IPS DF 6.9 (cell line): ENCODE data around the gene DRD4.

Source experiments
- DNase-seq: peaks from one replicate; pipeline ENCODE4 v3.0.0-alpha.2; 2013; ENCODE audit warnings: low read depth, low spot score
- H3K27ac ChIP-seq: one replicate; pipeline ENCODE4 v1.5.1; 2013; ENCODE audit warnings: low read length, control low read depth
- H3K27me3 ChIP-seq: 2 replicates; pipeline ENCODE4 v1.6.1; 2013; ENCODE audit warnings: mild to moderate bottlenecking, low read length; ENCODE audit not compliant: control insufficient read depth, insufficient read depth
- H3K36me3 ChIP-seq: 2 replicates; pipeline ENCODE4 v1.6.1; 2013; ENCODE audit warnings: low read length; ENCODE audit not compliant: control insufficient read depth, insufficient read depth
- H3K4me1 ChIP-seq: 2 replicates; pipeline ENCODE4 v1.6.1; 2013; ENCODE audit warnings: low read length; ENCODE audit not compliant: control insufficient read depth, insufficient read depth
- H3K4me3 ChIP-seq: 2 replicates; pipeline ENCODE4 v1.5.1; 2013; ENCODE audit warnings: mild to moderate bottlenecking, low read length
- H3K9me3 ChIP-seq: 2 replicates; pipeline ENCODE4 v1.6.1; 2013; ENCODE audit warnings: low read length, inconsistent platforms; ENCODE audit not compliant: control insufficient read depth, insufficient read depth
- WGBS: extraction: QIAGEN DNeasy Blood & Tissue Kit; methylation state at CpG from one replicate; pipeline ENCODE4 v1.1.7; 2013; ENCODE audit warnings: mixed read lengths, missing lambda C conversion rate; ENCODE audit not compliant: insufficient read length, insufficient coverage; 5-methylcytosine and 5-hydroxymethylcytosine counted together

Gene DRD4

GRCh38 chr11:621838-622237, 15.2 kb upstream of the DRD4 start:
- no peaks in the 10 kb centered on the region for H3K4me1 ChIP-seq
- H3K27me3 ChIP-seq: no peaks in the 10 kb centered on the region
- no peak for DNase-seq
- H3K27ac ChIP-seq: no peak overlapping the region
- no peaks in the 10 kb centered on the region for H3K36me3 ChIP-seq
- no peaks in the 10 kb centered on the region for H3K9me3 ChIP-seq
- H3K4me3 ChIP-seq: no peak overlapping the region
- no CpG with 5 or more reads among the region's 27 CpGs for whole genome bisulfite sequencing

GRCh38 chr11:623349-623869, 13.7 kb upstream of the DRD4 start:
- DNase-seq: no peak
- no peak overlapping the region for H3K27ac ChIP-seq

GRCh38 chr11:623999-624704, 12.9 kb upstream of the DRD4 start:
- H3K27me3 ChIP-seq: peaks cover 4% of the 10 kb centered on the region
- no peak overlapping the region for H3K27ac ChIP-seq
- no peak for DNase-seq
- no peaks in the 10 kb centered on the region for H3K36me3 ChIP-seq
- no peaks in the 10 kb centered on the region for H3K9me3 ChIP-seq
- H3K4me3 ChIP-seq: no peak overlapping the region
- no CpG with 5 or more reads among the region's 25 CpGs for WGBS
- no peaks in the 10 kb centered on the region for H3K4me1 ChIP-seq

More at GRCh38 chr11:623349-623869, 13.7 kb upstream of the DRD4 start:
- no CpG with 5 or more reads among the region's 15 CpGs for WGBS
- H3K27me3 ChIP-seq: peaks cover 4% of the 10 kb centered on the region
- no peaks in the 10 kb centered on the region for H3K36me3 ChIP-seq
- no peaks in the 10 kb centered on the region for H3K9me3 ChIP-seq
- H3K4me3 ChIP-seq: no peak overlapping the region
- H3K4me1 ChIP-seq: no peaks in the 10 kb centered on the region

GRCh38 chr11:624705-625635, 12.1 kb upstream of the DRD4 start, which contains the start of gene CDHR5:
Gene CDHR5, minus strand, starts transcription at chr11:624955. Its CDS starts 53 bp downstream, at chr11:624902.
- no CpG with 5 or more reads among the region's 33 CpGs for WGBS
- no peak within 1 kb of the TSS for H3K4me3 ChIP-seq
- H3K9me3 ChIP-seq: no peaks in the 10 kb centered on the region
- H3K27me3 ChIP-seq: peaks cover 4% of the 10 kb centered on the region
- no peaks in the 10 kb centered on the region for H3K36me3 ChIP-seq
- no peak within 1 kb of the TSS for H3K27ac ChIP-seq
- H3K4me1 ChIP-seq: no peaks in the 10 kb centered on the region
- no peak for DNase-seq

DNA sequence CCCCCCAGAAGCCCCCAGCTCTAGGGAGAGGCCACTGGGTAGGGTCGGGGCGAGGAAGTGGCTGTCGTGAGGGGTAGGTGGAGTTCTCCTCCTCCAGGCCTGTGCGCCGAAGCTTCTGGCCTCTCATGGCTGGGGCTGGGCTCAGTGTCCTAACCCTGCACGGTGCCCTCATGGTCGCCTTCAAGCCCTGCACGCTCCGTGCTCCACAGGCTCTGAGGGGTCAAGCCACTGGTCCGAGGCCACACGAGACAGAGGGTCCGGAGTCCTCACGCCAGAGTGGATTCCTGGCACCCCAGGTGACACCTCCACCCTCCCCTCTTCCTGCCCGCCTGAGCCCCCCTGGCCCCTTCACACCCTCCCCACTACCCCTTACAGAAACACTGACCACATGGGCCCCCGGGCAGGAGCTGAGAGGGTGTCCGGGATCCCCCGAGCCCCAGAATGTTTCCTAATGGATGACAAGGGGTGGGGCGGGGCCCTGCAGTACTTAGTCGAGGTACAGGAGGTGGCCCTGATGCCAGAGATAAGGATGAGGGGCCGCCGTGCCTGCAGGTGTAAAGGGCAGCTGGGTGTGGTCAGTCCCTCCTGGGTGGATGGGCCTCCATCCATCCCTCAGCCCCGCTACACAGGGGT, 11.3 kb upstream of the DRD4 start:
- no peaks in the 10 kb centered on the region for H3K9me3 ChIP-seq
- no peak overlapping the region for H3K27ac ChIP-seq
- no peak for DNase-seq
- peaks cover 4% of the 10 kb centered on the region for H3K27me3 ChIP-seq
- no peak overlapping the region for H3K4me3 ChIP-seq
- WGBS: no CpG with 5 or more reads among the region's 22 CpGs
- H3K4me1 ChIP-seq: no peaks in the 10 kb centered on the region
- no peaks in the 10 kb centered on the region for H3K36me3 ChIP-seq

- H3K4me3 ChIP-seq: peak within 1 kb of the TSS; percentile 37; the same call in 1 of the 2 replicates
Observed at GRCh38 chr11:626475-627307, 10.4 kb upstream of the DRD4 start, which contains the start of gene SCT. Gene SCT, minus strand, starts transcription at chr11:627181. Its CDS starts 38 bp downstream, at chr11:627143.

DNA sequence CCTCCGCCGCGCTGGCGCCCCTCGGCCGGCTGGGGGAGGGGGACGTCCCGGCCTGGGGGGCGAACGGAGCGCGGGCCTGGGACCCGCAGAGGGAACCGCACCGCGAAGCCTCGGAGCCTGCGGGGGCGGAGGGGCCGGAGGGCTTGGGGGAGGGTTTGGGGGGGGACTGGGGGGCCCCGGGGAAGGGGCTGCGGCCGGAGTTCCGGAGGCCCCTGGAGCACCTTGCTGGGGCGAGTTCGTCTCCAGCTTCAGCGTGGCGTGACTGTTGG, 9.8 kb upstream of the DRD4 start:
- DNase-seq: no peak
- no peaks in the 10 kb centered on the region for H3K4me1 ChIP-seq

More at GRCh38 chr11:626475-627307, 10.4 kb upstream of the DRD4 start, which contains the start of gene SCT:
- H3K27ac ChIP-seq: no peak within 1 kb of the TSS
- no peaks in the 10 kb centered on the region for H3K4me1 ChIP-seq
- no peaks in the 10 kb centered on the region for H3K9me3 ChIP-seq
- no CpG with 5 or more reads among the region's 72 CpGs for WGBS
- H3K36me3 ChIP-seq: no peaks in the 10 kb centered on the region
- no peak for DNase-seq
- peaks cover 4% of the 10 kb centered on the region for H3K27me3 ChIP-seq

GRCh38 chr11:628056-628455, 9.0 kb upstream of the DRD4 start:
- Histone ChIP-seq H3K27ac (no peak overlapping the region), H3K4me3 (no peak overlapping the region), H3K4me1 (no peaks in the 10 kb centered on the region), H3K36me3 (no peaks in the 10 kb centered on the region), H3K27me3 (peaks cover 4% of the 10 kb centered on the region), H3K9me3 (no peaks in the 10 kb centered on the region)
- WGBS: no CpG with 5 or more reads among the region's 31 CpGs
- DNase-seq: no peak

More for the DNA sequence above, 9.8 kb upstream of the DRD4 start:
- no peaks in the 10 kb centered on the region for H3K9me3 ChIP-seq
- peaks cover 4% of the 10 kb centered on the region for H3K27me3 ChIP-seq
- no peak overlapping the region for H3K27ac ChIP-seq
- peak overlapping the region; percentile 37; the same call in 1 of the 2 replicates for H3K4me3 ChIP-seq
- no CpG with 5 or more reads among the region's 28 CpGs for WGBS
- H3K36me3 ChIP-seq: no peaks in the 10 kb centered on the region

DNA sequence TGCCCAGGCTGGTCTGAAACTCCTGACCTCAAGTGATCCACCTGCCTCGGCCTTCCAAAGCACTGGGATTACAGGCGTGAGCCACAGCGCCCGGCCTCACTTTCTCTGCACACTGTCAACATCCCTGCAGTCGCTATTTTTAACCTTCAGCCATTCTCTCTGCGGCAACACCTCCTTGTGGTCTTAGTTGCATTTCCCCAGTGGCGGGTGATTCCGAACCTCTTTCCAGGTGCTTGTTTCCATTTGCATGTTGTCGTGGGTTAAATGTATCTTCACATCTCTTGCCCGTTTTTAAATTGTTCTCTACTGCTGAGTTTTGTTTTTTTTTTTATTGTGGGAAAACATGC, 7.9 kb upstream of the DRD4 start:
- WGBS: no CpG with 5 or more reads among the region's 10 CpGs
- no peak for DNase-seq
- Histone ChIP-seq H3K27me3 (peaks cover 4% of the 10 kb centered on the region), H3K4me3 (no peak overlapping the region), H3K27ac (no peak overlapping the region), H3K4me1 (no peaks in the 10 kb centered on the region), H3K36me3 (no peaks in the 10 kb centered on the region), H3K9me3 (no peaks in the 10 kb centered on the region)
